ENCODE results near the gene AACS.

GRCh38 chr12:125148316-125148715 is 83.1 kb downstream of the AACS start:
- TF ChIP-seq CTCF (IDR thresholded peaks at IDR 0.05) (no peak), EZH2 (IDR thresholded peaks at IDR 0.05) (no peak)

Measured in neural progenitor cell (in vitro differentiated cells).